Activated T-cell treated with anti-CD3 and anti-CD28 coated beads for 24 hours (primary cell): Measurements from ENCODE around the gene SLC25A29.
A peak's percentile ranks its signal among the peaks of the same experiment; 100 is the strongest.
"Not testable (repeated sequence)": the region's sequence is repeated elsewhere in the genome, so short reads cannot be mapped to it uniquely, and the experiment has no call there.

Source experiments
- DNase-seq: peaks from one replicate; pipeline ENCODE4 v3.0.0-alpha.2; 2020; ENCODE audit warnings: low read depth

The SLC25A29 gene

DNA sequence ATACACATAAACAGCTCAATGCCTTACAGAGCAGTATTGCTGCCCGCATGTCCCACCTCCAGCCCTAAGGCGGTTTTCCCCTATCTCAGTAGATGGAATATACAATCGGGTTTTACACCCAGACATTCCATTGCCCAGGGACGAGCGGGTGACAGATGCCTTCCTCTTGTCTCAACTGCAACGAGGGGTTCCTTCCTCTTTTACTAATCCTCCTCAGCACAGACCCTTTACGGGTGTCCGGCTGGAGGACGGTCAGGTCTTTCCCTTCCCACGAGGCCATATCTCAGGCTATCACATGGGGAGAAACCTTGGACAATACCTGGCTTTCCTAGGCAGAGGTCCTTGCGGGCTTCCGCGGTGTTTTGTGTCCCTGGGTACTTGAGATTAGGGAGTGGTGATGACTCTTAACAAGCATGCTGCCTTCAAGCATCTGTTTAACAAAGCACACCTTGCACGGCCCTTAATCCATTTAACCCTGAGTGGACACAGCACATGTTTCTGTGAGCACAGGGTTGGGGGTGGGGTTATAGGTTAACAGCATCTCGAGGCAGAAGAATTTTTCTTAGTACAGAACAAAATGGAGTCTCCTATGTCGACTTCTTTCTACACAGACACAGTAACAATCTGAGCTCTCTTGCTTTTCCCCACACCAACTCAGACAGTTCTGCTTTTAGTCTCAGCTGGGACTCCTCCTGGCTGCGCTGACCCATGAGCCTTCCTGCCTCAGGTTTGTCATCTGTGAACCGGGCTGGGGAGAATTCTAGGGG is 6.0 kb upstream of the SLC25A29 start:
- DNase-seq = not testable (repeated sequence)

DNA sequence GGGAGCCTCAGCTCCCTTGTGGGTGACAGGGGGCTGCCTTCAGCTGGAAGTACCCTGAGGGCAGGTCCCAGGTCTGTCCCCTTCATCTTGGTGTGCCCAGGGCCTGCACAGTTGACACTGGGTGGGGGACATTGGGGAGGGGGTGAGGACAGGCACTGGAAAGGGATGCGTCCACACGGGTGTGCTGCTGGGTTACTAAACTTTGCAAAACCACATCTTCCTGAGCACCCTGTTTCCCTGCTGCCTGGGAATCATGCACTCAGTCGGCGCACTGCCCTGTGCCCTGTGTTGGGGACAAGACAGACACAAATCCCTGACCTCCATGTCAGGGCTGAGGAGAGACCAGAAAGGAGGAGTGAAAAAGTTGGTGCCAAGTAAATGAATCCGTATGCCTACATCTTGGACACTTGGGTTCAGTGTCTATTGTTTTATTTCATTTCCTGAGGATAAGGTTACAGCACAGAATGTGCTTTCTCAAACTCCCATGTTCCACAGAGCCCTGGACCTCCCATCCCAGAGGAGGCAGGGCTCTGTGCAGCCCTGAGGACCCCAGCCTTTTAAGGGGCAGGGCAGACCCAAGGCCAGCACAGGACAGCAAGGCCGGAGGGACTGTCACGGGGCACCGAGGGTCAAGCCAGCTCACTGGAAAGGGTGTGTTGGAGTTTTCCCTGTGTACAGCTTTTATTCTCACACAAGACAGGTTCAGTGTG is 2.9 kb upstream of the SLC25A29 start:
- DNase-seq = no peak

DNA sequence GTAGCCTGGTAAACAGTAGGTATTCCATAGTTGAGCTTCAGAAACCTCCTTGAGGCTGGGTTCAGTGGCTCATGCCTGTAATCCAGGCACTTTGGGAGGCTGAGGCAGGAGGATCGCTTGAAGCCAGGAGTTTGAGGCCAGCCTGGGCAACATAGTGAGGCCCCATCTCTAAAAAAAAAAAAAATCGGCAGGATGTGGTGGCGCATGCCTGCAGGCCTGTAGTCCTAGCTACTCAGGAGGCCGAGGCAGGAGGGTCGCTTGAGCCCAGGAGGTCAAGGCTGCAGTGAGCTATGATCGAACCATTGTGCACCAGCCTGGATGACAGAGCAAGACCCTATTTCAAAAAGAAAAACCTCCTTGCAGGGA is 2.2 kb upstream of the SLC25A29 start:
- DNase-seq = not testable (repeated sequence)

DNA sequence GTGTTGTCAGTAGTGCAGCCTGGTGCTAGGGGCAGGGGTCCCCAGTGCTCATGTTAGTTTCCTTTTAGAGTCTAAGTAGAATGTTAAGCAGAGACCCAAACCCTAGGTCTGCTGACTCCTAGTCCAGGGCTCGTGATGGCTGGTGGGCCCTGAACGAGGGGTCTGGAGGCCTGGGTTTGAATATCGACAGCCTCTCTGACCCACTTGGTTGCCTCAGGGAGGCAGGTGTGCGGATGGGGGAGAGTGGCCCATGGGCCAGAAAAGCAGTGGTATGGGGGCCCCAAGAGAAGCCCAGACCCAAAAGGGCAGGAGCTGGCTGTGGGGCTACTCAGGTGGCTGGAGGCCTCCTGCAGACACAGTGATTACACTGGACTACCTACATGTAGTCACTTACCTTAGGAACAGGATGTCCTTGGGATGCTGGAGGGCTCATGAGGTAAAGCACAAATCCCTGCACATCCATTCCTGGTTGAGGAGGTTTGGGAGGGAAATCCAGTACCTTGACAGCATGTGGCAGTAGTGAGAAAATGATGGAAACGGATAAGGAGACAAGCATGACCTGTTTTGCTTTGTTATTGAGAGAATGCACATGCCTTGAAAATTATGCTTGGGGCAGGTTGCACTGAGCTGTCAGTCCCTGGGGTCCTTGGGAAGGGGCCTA is 1.7 kb upstream of the SLC25A29 start:
- DNase-seq = no peak

DNA sequence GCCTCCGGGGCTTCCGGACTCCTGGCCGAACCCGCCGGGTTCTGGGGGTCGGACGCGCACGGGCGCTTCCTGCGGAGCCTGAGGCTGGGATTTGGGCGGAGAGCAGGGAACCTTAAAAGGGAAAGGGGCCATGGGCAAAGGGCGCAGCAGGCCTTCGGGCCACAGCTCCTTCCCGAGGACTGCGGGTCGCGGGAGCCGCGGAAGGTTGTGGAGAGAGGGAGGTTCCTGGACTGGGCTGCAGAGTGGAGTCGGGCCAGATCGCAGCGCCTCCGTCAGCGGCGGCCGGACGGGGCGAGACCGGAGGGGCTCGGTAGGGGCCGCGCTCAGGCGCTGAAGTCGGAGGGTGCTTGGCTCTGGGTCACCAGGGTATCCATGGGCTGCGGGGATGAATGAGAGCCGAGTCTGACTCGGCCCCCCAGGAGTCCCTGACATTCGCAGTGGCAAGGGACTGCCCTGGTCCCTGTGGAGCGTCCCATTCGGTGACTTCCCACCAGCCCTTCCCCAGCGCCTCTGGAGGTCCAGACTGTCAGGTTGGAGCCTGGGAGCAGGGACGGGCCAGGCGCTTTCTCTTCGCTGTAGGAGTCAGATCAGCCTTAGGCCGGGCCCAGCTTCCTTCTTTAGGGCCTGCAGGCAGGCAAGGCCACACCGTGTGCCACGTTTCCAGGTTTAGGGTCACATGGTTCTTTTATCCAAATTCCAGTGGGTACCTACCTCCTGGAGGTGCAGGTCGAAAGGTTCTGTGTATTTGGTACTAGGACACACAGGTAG is 938 bp upstream of the SLC25A29 start:
- DNase-seq = no peak

DNA sequence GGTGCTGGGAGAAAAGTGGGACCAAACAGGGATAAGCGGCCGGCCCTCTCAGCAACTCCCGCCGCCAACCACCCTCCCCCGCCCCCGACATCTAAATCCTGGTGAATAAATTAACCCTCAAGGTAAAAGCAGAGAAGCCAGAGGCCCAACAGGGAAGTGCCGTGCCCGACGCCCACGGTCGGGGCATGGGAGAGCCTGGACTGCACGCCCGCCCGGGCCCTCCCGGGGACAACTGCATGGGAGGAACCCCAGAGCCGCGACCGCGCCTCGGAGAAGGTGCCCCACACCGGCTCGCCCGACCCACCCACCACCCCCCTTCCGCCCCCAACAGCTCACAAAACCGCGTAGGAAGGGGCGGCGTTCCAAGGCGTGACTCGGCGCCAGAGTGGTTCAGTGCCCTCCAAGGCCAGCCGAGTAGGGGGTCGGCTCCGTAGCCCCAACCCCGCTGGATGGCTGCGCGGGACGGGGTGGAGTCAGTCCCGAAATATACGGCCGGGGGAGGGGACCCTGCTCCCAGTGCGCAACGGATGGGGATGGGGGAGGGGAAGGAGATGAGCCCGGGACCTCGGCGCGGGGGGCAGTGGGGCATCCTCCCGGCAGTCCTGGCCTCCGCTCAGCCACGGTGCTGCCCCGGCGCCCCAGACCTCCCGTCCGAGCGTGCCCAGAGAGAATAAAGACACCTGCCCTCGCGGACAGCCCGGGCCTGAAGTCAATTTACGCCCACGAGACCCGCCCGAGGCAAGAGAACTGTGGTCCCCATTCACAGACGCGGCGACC is 732 bp downstream of the SLC25A29 start:
- peak; percentile 26 for DNase-seq

DNA sequence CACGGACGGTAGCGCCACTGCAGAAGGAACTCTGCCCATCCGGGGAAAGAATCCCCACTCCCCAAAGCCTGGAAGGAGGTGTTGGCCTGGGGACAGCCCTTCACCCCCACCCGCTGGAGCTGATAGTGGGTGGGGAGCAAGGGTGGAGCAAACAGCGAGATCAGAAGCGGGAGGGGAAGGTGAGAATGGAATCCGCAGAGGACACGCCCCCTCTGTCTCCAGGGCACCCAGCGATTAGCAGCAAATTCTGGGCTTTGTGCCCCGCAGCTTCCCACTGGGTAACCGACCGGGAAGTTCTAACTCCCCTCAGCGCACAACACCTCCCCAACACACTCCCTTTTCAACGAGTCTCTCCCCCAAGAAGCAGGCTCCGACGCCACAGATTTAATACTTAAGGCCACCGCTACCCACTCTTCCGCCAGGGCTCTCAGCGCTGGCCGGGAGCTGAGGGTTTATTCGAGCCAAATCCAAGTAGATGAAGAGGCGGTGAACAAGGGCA is 1.4 kb downstream of the SLC25A29 start:
- no peak for DNase-seq

DNA sequence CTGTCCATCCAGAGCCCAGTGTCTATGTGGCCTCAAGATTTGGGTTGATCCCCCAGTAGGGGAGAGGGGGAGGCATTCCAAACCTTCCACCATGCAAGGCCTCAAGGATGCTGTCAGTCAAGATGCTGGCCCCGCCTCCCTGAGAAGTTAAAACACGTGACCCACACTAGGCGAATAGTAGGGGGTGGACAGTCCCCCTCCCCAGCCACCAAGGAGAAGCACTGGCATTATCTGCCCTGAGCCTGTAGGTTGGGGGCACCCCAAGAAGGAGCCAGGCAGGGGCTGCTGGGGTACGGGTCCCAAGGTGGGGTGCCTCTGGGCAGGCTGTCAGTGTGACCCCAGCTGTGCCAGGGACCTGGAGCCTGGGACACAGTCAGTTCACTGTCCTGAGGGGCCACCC is 2.3 kb downstream of the SLC25A29 start:
- no peak for DNase-seq

DNA sequence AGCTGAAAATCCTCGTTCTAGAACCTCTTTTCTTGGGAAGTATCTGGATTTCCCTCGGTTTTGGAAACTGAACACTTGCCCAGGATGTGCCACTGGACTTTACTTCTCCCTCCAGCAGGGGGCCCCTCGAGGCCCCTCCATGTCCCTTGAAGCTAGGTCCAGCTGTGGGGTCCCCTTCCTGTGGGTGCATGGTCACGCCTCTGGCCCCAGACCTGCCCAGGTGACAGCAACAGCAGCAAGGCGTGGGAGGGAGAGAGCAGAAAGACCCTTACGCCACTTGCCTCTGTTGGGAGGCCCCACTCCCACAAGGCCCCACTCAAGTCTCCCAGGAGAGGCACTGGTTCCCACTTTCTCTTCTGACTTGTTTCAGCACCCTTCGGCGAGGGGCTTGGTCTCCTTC is 3.1 kb downstream of the SLC25A29 start:
- DNase-seq = no peak

DNA sequence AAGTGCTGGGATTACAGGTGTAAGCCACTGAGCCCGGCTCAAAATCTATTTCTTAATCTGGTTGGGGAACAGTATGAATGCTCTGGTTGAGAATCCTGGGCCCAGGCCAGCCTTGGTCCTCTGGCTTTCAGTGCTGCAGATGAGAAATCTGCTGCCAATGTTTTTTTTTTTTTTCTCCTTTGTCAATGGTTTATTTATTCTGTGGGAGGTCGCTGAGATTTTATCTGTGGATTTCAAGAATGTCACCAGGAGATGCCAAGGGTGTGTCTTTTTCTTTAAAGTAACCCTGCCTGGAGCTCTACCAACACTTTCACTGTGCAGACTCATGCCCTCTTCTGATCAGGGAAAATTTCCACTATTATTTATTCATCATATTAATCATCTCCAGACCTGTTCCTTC is 3.6 kb downstream of the SLC25A29 start:
- DNase-seq = no peak

DNA sequence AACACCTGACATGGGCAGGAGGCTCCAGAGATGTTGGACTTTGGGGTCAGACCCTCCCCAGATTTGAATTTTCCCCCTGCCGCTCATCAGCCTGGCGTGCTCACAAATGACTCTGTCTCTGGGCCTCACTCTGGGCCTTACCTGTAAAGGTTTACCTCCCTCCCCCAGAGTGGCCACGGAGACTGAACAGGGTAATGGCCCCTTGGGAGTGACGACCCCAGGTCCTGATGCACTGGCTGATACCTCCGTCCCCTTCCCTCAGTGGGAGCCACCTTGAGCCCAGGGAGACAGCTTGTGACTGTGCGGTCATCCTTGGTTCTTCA is 7.0 kb downstream of the SLC25A29 start:
- no peak for DNase-seq

DNA sequence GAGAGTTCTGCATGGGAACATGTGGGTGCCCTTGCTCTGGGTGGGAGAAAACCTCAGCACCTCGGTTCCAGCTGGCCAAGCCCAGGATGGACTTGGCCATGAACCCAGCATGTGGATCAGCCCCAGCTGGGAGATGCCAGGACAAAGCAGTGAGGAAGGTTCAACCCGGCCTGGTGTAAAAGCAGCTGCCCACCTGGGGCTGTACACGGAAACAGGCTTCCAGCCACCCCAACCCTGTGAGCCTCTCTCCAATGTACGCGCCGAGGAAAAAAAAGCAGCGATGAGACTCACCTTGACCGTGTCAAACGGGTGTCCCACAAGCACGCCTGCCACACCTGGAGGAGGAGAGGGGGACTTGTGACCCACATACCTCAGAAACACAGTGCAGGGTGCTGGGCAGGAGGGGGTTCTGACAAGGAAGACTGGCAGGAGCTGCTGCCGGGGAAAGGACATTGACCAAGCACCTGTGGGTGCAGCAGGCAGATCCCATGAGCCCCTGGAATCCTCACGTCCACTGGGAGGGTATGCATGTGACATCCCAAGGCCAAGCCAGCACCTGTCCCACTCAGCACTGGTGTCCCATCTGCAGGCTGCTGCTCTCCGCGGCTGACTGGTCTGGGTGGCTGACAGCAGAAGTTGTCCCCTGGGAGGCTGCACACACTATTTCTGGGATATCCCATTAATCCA is 7.5 kb downstream of the SLC25A29 start:
- no peak for DNase-seq

DNA sequence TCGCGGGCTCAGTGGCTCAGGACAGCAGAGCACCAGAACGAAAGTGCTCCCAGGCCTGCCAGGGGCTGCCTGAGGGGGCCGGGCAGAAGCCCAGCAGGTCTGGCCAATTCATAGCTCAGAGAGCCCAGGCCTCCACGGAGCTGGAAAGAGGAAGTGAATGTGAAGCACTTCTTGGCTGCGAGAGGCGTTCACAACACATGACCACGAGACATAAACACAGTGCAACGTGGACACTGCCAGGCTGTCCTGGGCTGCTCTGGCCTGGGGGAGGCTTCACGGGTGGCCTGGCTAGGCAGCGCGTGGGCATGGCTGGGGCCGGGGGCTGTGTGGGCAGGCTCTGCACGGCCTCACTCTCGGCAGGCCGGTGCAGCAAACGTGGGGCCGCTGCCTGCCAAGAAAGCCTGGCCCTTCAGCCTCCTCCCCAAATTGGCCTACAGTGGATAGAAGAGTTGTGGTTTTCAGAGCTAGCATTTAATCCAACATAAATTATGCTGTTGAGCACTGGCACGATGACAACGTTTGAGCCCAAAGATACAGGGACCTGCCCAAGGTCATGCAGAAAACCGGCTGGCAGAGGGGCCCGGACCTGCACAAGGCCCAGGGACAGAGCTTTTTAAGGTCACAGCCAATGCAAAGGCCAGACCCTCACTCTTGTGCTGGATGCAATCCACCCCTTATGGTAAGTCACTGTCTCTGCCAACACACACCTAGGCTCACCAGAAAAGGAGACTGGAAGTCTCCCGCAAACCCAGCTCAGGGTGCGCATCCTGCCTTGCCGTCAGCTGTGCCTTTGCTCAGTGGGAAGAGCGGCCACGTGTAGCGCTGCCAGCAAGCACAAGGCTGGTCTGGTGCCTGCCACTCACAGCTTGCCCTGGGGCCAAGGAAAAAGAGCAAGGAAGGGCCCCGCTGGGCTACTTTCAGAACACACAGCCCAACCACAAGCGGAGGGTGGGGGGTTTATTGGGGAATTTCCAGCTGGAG is 8.6 kb downstream of the SLC25A29 start:
- no peak for DNase-seq

DNA sequence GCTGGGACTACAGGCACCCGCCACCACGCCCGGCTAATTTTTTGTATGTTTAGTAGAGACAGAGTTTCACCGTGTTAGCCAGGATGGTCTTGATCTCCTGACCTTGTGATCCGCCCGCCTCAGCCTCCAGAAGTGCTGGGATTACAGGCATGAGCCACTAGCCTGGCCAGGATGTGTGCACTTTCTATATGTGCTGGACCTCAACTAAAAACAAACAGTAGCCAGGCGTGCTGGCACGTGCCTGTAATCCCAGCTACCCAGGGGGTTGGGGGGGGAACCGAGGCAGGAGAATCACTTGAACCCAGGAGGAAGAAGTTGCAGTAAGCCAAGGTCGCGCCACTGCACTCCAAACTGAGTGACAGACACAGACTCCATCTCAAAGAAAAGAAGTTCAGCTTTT is 9.5 kb downstream of the SLC25A29 start:
- DNase-seq = not testable (repeated sequence)

DNA sequence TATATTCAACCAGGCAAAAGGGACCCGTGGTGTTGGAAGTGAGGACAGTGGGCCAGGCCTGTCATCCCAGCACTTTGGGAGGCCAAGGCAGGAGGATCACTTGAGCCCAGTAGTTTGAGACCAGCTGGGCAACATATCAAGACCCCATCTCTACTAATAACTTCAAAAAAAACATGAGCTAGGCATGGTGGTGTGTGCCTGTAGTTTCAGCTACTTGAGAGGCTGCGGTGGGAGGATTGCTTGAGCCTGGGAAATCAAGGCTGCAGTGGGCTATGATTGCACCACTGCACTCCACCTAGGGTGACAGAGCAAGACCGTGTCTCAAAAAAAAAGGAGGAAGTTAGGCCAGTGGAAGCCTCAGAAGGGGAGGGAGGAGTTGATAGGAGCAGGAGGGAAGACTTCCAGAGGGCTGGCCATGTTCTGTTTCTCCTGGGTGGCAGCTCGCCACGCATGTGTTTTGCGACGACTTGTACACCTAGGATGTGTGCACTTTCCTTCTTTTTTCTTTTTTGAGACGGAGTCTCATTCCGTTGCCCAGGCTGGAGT is 10.1 kb downstream of the SLC25A29 start:
- DNase-seq = no peak

DNA sequence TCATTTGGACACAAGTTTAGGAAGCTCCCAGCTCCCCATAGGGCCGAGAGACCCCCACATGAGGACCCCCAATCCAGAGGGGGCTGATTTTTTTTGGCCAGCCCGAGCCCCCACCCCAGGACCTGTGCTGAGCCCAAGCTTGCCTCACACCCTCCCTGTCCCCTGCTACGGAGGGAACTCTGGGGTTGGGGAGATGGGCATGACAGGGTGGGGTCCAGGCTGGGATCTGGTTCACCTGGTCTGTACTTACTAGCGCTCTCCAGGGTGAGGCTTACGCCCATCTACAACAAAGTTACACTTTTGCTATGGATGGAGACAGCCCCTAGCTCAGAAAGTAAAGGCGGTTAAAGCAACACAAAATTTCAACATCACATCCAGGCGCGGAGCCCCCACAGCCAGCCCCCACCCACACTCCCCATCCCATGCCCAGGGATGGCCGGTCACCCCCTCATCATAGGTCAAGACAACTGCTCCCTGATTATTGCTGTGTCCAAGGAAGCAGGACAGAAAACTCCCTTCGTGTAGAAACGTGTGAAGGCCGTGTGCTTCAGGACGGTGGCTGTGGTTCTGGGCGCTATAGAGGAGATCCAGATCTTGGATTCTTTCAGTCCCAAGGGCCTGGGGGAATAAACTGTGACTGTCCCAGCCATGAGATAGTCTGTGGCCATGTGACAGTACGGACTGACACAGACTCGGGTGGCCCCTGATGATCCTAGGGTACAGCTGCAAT is 10.7 kb downstream of the SLC25A29 start:
- DNase-seq = no peak

DNA sequence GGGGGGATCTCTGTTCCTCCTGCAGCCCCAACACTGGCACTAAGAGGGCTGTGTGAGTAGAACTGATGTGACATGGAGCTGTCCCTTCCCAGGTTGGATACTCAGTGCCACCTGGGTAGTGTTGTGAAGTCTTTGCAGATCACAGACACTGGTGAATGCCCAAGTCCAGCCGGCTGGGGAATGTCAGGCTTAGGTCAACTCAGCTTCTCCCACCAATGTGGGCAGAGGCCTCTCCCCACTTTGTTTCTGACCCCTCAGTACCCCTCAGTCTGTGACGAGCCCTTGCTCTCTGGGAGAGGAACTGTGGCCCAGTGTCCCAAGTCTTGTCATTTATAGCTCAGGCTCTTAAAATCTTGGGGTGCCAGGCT is 11.3 kb downstream of the SLC25A29 start:
- DNase-seq = no peak

DNA sequence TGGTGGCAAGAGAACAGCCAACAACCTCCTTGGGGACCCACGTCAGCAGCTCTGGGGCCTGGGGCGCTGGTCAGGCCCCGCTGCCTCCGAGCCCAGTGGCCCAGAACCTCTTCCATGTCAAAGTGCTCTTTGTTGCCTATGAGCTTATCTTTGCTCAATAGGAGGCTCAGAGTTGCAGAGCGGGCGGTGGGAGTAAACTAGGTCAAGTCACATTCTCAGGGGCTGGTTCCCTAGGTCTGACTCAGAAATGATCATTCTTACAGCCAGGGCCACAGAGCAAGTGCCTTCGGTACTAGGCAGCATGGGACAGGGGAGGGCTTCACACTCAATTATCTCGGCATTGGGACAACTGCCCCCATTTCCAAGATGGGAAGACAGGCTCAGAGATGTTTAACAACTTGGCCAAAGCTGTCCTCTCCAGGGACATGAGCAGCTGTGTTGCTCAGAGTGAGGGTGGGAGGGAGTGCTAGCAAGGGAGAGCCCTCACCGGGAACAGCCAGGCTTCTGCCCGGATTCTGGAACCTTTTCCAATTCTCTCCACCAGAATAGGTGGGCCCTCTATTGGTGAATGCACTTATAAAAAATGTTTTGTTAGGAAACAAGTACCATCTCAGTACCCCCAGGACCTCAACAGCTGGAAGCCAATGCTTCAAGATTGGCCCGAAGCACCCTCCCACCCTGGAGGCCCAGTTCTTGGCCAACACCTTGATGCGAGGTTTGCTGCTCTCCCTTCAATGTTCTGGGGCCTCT is 11.9 kb downstream of the SLC25A29 start:
- no peak for DNase-seq
